ENCODE data around the gene CIZ1. TPM values are rescaled to one million over a fixed set of nuclear protein-coding genes. Genes with fewer than 3 reads are reported as not detected.

CIZ1 gene
- total RNA-seq, 1 experiment from 2014 or later: 133 TPM

DNA sequence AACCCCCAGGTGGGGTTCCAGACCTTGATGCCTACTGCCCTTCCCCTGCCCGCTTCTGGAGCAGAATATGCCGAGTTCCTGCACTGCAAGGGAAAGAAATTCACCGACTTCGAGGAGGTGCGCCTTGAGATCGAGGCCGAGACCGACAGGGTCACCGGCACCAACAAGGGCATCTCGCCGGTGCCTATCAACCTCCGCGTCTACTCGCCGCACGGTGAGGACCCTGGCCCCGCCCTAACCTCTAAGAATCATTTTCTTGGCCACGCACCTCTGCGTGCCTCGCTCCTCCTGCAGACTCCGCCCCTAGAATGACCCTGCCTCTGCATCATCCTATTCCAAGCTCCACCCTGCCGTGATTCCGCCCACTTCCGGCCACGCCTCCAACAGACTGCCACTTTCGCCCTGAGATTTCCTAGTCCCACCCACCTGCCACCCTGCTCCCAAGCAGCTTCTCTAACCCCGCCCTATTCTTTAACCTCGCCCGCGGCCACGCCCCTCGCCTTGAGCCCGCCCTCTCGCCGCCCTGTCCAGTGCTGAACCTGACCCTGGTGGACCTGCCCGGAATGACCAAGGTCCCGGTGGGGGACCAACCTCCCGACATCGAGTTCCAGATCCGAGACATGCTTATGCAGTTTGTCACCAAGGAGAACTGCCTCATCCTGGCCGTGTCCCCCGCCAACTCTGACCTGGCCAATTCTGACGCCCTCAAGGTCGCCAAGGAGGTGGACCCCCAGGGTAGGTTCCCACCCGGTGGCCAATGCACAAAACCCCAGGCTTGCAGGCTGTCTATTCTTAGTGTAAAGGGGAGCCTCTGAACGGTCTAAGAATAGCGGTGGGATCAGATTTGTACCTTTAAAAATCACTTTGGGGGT is 27.4 kb upstream of the CIZ1 start:
- H3K4me3 Mint-ChIP-seq (ENCODE audit: unreplicated experiment): peak overlapping the region; percentile 73
- ChIA-PET CTCF (interaction anchor here (0.7 kb wide), 1 partner anchor 34 kb away, joined by 3 read pairs; no protein-coding TSS in a partner anchor), POLR2A (interaction anchor here (0.6 to 1.1 kb wide), 5 partner anchors 12 to 67 kb away, joined by 3 to 5 read pairs (median 3); partner anchors contain the start of genes BBLN and CIZ1)
- TF ChIP-seq, protein P1, sequence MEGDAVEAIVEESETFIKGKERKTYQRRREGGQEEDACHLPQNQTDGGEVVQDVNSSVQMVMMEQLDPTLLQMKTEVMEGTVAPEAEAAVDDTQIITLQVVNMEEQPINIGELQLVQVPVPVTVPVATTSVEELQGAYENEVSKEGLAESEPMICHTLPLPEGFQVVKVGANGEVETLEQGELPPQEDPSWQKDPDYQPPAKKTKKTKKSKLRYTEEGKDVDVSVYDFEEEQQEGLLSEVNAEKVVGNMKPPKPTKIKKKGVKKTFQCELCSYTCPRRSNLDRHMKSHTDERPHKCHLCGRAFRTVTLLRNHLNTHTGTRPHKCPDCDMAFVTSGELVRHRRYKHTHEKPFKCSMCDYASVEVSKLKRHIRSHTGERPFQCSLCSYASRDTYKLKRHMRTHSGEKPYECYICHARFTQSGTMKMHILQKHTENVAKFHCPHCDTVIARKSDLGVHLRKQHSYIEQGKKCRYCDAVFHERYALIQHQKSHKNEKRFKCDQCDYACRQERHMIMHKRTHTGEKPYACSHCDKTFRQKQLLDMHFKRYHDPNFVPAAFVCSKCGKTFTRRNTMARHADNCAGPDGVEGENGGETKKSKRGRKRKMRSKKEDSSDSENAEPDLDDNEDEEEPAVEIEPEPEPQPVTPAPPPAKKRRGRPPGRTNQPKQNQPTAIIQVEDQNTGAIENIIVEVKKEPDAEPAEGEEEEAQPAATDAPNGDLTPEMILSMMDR (IDR thresholded peaks at IDR 0.05; ENCODE audit: unreplicated experiment): no peak
- H3K4me1 Mint-ChIP-seq (ENCODE audit: insufficient read depth, unreplicated experiment): peaks cover 8% of the 10 kb centered on the region
- intact Hi-C loops (cut with micrococcal nuclease): no loop called here
- no peaks in the 10 kb centered on the region for H3K36me3 Mint-ChIP-seq (ENCODE audit: insufficient read depth, unreplicated experiment)
- DNase-seq (ENCODE audit: unreplicated experiment): peak; percentile 95
- H3K9me3 Mint-ChIP-seq (ENCODE audit: unreplicated experiment): no peaks in the 10 kb centered on the region
- H3K27me3 Mint-ChIP-seq (ENCODE audit: insufficient read depth, unreplicated experiment): peaks cover 11% of the 10 kb centered on the region
- H3K27ac Mint-ChIP-seq (ENCODE audit: low read depth, unreplicated experiment): no peak overlapping the region
- no TSS peak for BruUV-seq (replicated peaks)

DNA sequence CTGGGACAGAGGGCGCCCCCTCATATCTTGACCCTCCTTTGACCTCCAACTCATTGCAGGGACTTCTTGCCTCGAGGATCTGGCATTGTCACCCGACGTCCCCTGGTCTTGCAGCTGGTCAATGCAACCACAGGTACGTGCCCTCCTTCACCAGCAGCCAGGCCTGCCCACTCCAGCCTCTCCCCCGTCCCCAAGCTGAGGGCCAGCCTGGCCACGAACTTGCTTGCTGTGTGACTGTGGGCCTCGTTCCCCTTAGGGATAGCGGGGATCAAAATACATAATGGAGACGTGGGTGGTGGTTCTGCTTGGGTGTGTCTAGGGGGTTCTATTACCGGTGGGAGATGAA is 26.8 kb upstream of the CIZ1 start:
- no TSS peak for BruUV-seq (replicated peaks)
- peaks cover 11% of the 10 kb centered on the region for H3K27me3 Mint-ChIP-seq (ENCODE audit: insufficient read depth, unreplicated experiment)
- ChIA-PET POLR2A (interaction anchor here (0.8 to 1.1 kb wide), 3 partner anchors 23 to 58 kb away, joined by 3 to 5 read pairs (median 4); partner anchors contain the start of genes BBLN and CIZ1), CTCF (interaction anchor here (1.1 kb wide), 1 partner anchor 37 kb away, joined by 3 read pairs; no protein-coding TSS in a partner anchor)
- intact Hi-C loops (cut with micrococcal nuclease): no loop called here
- TF ChIP-seq, protein P1 (IDR thresholded peaks at IDR 0.05; ENCODE audit: unreplicated experiment): no peak
- H3K4me3 Mint-ChIP-seq (ENCODE audit: unreplicated experiment): peak overlapping the region; percentile 73
- H3K36me3 Mint-ChIP-seq (ENCODE audit: insufficient read depth, unreplicated experiment): no peaks in the 10 kb centered on the region
- H3K4me1 Mint-ChIP-seq (ENCODE audit: insufficient read depth, unreplicated experiment): peaks cover 8% of the 10 kb centered on the region
- no peak for DNase-seq (ENCODE audit: unreplicated experiment)
- no peak overlapping the region for H3K27ac Mint-ChIP-seq (ENCODE audit: low read depth, unreplicated experiment)
- H3K9me3 Mint-ChIP-seq (ENCODE audit: unreplicated experiment): no peaks in the 10 kb centered on the region

DNA sequence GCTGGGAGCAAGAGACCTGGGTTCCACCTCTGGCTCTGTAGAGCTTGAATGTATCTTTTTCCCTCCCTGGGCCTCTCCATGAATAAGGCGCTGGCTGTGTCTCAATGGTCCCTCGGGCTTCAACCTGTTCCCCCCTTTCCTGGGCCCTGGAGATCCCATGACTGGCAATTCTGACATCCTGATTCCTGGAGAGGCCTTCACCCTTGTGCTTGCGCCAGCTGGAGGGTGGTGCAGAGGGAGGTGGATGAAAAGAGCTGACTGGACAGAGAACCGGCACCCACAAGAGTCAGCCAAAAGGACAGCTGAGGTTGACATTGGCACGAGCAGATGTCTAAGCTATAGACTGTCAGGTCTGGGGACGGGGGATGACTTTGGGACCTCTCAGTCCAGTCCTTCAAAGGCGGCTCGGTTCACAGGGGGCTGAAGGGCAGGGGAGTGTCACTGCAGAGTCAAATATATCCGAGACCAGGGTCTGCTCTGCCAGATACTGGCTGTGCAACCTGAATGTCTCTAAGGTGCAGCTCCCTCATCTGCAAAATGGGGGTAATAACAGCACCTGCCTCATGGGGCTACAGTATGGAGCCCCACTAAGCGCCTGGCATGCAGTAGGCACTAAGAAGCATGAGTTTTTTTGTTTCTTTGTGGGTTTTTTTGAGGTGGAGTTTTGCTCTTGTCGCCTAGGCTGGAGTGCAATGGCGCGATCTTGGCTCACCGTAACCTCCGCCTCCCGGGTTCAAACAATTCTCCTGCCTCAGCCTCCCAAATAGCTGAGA is 25.6 kb upstream of the CIZ1 start:
- CTCF ChIA-PET: interaction anchor here (1.1 kb wide), 1 partner anchor 38 kb away, joined by 3 read pairs; no protein-coding TSS in a partner anchor
- H3K36me3 Mint-ChIP-seq (ENCODE audit: insufficient read depth, unreplicated experiment): no peaks in the 10 kb centered on the region
- intact Hi-C loops (cut with micrococcal nuclease): no loop called here
- H3K9me3 Mint-ChIP-seq (ENCODE audit: unreplicated experiment): no peaks in the 10 kb centered on the region
- H3K4me1 Mint-ChIP-seq (ENCODE audit: insufficient read depth, unreplicated experiment): peaks cover 8% of the 10 kb centered on the region
- peak overlapping the region; percentile 35 for H3K27ac Mint-ChIP-seq (ENCODE audit: low read depth, unreplicated experiment)
- no peak for DNase-seq (ENCODE audit: unreplicated experiment)
- H3K4me3 Mint-ChIP-seq (ENCODE audit: unreplicated experiment): no peak overlapping the region
- peaks cover 19% of the 10 kb centered on the region for H3K27me3 Mint-ChIP-seq (ENCODE audit: insufficient read depth, unreplicated experiment)
- POLR2A ChIA-PET: interaction anchor here (1.5 kb wide), 1 partner anchor 24 kb away, joined by 7 read pairs; no protein-coding TSS in a partner anchor
- TF ChIP-seq, protein P1 (IDR thresholded peaks at IDR 0.05; ENCODE audit: unreplicated experiment): no peak
- BruUV-seq (replicated peaks): no TSS peak
